Measurements from ENCODE around the gene PFN2.

Gene PFN2

GRCh38 chr3:149958171-149958796, 12.4 kb downstream of the PFN2 start:
- Histone ChIP-seq H3K4me1 (peaks cover 0 to 62% (median 8%) of the 10 kb centered on the region in 4 donors), H3K9me3 (no peaks in the 10 kb centered on the region), H3K27ac (no peak overlapping the region), H3K36me3 (no peaks in the 10 kb centered on the region), H3K4me3 (no peak overlapping the region), H3K27me3 (no peaks in the 10 kb centered on the region)
- no peak for TF ChIP-seq CTCF (IDR thresholded peaks at IDR 0.05)
- no peak for DNase-seq
- intact Hi-C loops (cut with DNase I; ENCODE audit: low total_unique reads) = no loop called here

- TF ChIP-seq CTCF (IDR thresholded peaks at IDR 0.05) = no peak
- Histone ChIP-seq H3K9me3 (no peaks in the 10 kb centered on the region), H3K27me3 (no peaks in the 10 kb centered on the region), H3K27ac (no peak overlapping the region), H3K36me3 (no peaks in the 10 kb centered on the region), H3K4me3 (no peak overlapping the region), H3K4me1 (peaks cover 0 to 55% (median 8%) of the 10 kb centered on the region in 4 donors)
- intact Hi-C loops (cut with DNase I; ENCODE audit: low total_unique reads) = no loop called here
- no peak for DNase-seq
Measured at GRCh38 chr3:149957361-149958125, 13.2 kb downstream of the PFN2 start.

GRCh38 chr3:149955449-149955848, 15.2 kb downstream of the PFN2 start:
- H3K27me3 ChIP-seq = no peaks in the 10 kb centered on the region
- no peaks in the 10 kb centered on the region for H3K36me3 ChIP-seq
- DNase-seq = no peak
- intact Hi-C loops (cut with DNase I; ENCODE audit: low total_unique reads) = no loop called here
- H3K9me3 ChIP-seq = no peaks in the 10 kb centered on the region
- TF ChIP-seq CTCF (IDR thresholded peaks at IDR 0.05) = no peak
- H3K4me1 ChIP-seq = peaks cover 0 to 50% (median 8%) of the 10 kb centered on the region in 4 donors
- H3K27ac ChIP-seq = no peak overlapping the region
- no peak overlapping the region for H3K4me3 ChIP-seq

- Histone ChIP-seq H3K27me3 (no peaks in the 10 kb centered on the region), H3K9me3 (no peaks in the 10 kb centered on the region), H3K4me1 (peaks cover 0 to 47% (median 8%) of the 10 kb centered on the region in 4 donors), H3K27ac (no peak overlapping the region), H3K4me3 (no peak overlapping the region), H3K36me3 (no peaks in the 10 kb centered on the region)
- no peak for DNase-seq
- intact Hi-C loops (cut with DNase I; ENCODE audit: low total_unique reads) = loop anchor here (5.0 kb wide), 1 partner anchor 522 kb away; no protein-coding TSS in a partner anchor
- no peak for TF ChIP-seq CTCF (IDR thresholded peaks at IDR 0.05)
Measured at GRCh38 chr3:149954812-149955211, 15.9 kb downstream of the PFN2 start.

GRCh38 chr3:149949181-149949580, 21.5 kb downstream of the PFN2 start:
- peaks cover 0 to 18% (median 2%) of the 10 kb centered on the region in 4 donors for H3K4me1 ChIP-seq
- H3K27ac ChIP-seq = no peak overlapping the region
- H3K9me3 ChIP-seq = peaks cover 0 to 4% (median 0%) of the 10 kb centered on the region in 3 donors
- intact Hi-C loops (cut with DNase I; ENCODE audit: low total_unique reads) = no loop called here
- no peak overlapping the region for H3K4me3 ChIP-seq
- no peak for DNase-seq
- no peak for TF ChIP-seq CTCF (IDR thresholded peaks at IDR 0.05)
- H3K36me3 ChIP-seq = peaks cover 0 to 15% (median 15%) of the 10 kb centered on the region in 3 donors
- H3K27me3 ChIP-seq = no peaks in the 10 kb centered on the region

Measured in tibial artery (tissue), 4 donors.